SKM-1 treated with dmso at 0.1 percent for 144 hours (cell line): Measurements from ENCODE around the gene ZNF407.
"Not testable (repeated sequence)": the region's sequence is repeated elsewhere in the genome, so short reads cannot be mapped to it uniquely, and the experiment has no call there.

Experiments
- DNase-seq: peaks from one replicate; lab custom pipeline; 2025; ENCODE audit not compliant: unreplicated experiment; lab: John Stamatoyannopoulos, UW

ZNF407 gene

GRCh38 chr18:74597662-74598349 is at the start of gene ZNF407:
TSS of gene ZNF407 (plus strand) at chr18:74597870. CDS start at chr18:74631020, 33,150 bp downstream.
- DNase-seq = peak; percentile 84

- no peak for DNase-seq
Measured at GRCh38 chr18:74549591-74550104, 48.0 kb upstream of the ZNF407 start.

- DNase-seq = no peak
Measured at GRCh38 chr18:74550886-74551285, 46.8 kb upstream of the ZNF407 start.

GRCh38 chr18:74551452-74551851 is 46.2 kb upstream of the ZNF407 start:
- DNase-seq = no peak

GRCh38 chr18:74551936-74552555 is 45.6 kb upstream of the ZNF407 start:
- DNase-seq = peak; percentile 77

GRCh38 chr18:74556126-74556525 is 41.5 kb upstream of the ZNF407 start:
- no peak for DNase-seq

- DNase-seq = no peak
Measured at GRCh38 chr18:74558096-74558495, 39.6 kb upstream of the ZNF407 start.

- no peak for DNase-seq
Measured at GRCh38 chr18:74562131-74562730, 35.4 kb upstream of the ZNF407 start.

- no peak for DNase-seq
Measured at GRCh38 chr18:74562775-74563174, 34.9 kb upstream of the ZNF407 start.

- no peak for DNase-seq
Measured at GRCh38 chr18:74563999-74564398, 33.7 kb upstream of the ZNF407 start.

GRCh38 chr18:74565164-74565563 is 32.5 kb upstream of the ZNF407 start:
- not testable (repeated sequence) for DNase-seq

GRCh38 chr18:74565993-74566392 is 31.7 kb upstream of the ZNF407 start:
- not testable (repeated sequence) for DNase-seq

- DNase-seq = peak; percentile 16
Measured at GRCh38 chr18:74567822-74568221, 29.8 kb upstream of the ZNF407 start.

- DNase-seq = no peak
Measured at GRCh38 chr18:74569401-74569800, 28.3 kb upstream of the ZNF407 start.

GRCh38 chr18:74570266-74570665 is 27.4 kb upstream of the ZNF407 start:
- no peak for DNase-seq

- DNase-seq = no peak
Measured at GRCh38 chr18:74571895-74572680, 25.6 kb upstream of the ZNF407 start.

- no peak for DNase-seq
Measured at GRCh38 chr18:74573053-74573452, 24.6 kb upstream of the ZNF407 start.

- DNase-seq = no peak
Measured at GRCh38 chr18:74574916-74575315, 22.8 kb upstream of the ZNF407 start.

GRCh38 chr18:74577019-74577418 is 20.7 kb upstream of the ZNF407 start:
- no peak for DNase-seq

- DNase-seq = no peak
Measured at GRCh38 chr18:74579496-74580065, 18.1 kb upstream of the ZNF407 start.

GRCh38 chr18:74582642-74583041 is 15.0 kb upstream of the ZNF407 start:
- peak; percentile 17 for DNase-seq
